Hepatocyte (in vitro differentiated cells): ENCODE data around the gene GRIK1.

Experiments
- CTCF ChIP-seq: fragments of 200-600 bp; sonication (generic); IDR thresholded peaks from 2 replicates; pipeline ENCODE4 v1.5.1; 2016; ENCODE audit warnings: antibody characterized with exemption, mild to moderate bottlenecking; ENCODE audit not compliant: poor library complexity
- EZH2 ChIP-seq: fragments of 200-600 bp; sonication (generic); IDR thresholded peaks from 2 replicates; pipeline ENCODE4 v1.6.1; 2016; ENCODE audit warnings: antibody characterized with exemption, mild to moderate bottlenecking, borderline replicate concordance
- EZH2phosphoT487 ChIP-seq: fragments of 200-600 bp; sonication (generic); IDR thresholded peaks from one replicate; pipeline ENCODE4 v1.6.1; 2018; ENCODE audit warnings: antibody characterized with exemption, mild to moderate bottlenecking, low read depth, moderate library complexity; ENCODE audit not compliant: unreplicated experiment, severe bottlenecking

DNA sequence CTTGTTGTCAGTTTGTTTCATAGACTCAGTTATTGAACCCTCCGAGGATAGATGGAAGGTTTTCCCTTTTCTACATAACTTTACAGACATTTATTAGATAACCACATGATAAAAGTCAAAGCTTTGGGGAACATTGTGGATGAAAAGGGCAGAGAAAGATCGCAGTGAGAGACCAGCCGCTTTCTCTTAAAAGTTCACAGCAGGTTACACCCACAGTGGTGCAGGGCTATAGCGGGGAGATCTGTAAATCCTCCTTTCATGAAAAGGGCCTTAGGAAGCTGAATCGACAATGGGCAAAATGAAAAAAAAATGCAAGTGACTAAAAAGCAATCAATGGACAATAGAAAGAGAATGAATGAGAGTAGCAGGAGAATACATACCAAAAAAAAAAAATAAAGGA, 218.6 kb downstream of the GRIK1 start:
- TF ChIP-seq CTCF (no peak), EZH2phosphoT487 (no peak), EZH2 (no peak)
